HTERT RPE-1 (cell line): ENCODE data around the gene UPK3BL1.
"Not testable (repeated sequence)": the region's sequence is repeated elsewhere in the genome, so short reads cannot be mapped to it uniquely, and the experiment has no call there.

Experiments used
- in situ Hi-C: fragments of 300-500 bp; cut with MboI; formaldehyde crosslinking; loops from 4 replicates; pipeline ENCODE4 v1.14.3; 2020; ENCODE audit warnings: low sequenced_read_pairs

Gene UPK3BL1

GRCh38 chr7:102630622-102631021 is 12.0 kb downstream of the UPK3BL1 start:
- in situ Hi-C loops = not testable (repeated sequence)

GRCh38 chr7:102627271-102627904 is 15.2 kb downstream of the UPK3BL1 start:
- in situ Hi-C loops = not testable (repeated sequence)

GRCh38 chr7:102618122-102618521 is 24.5 kb downstream of the UPK3BL1 start:
- in situ Hi-C loops = not testable (repeated sequence)

- in situ Hi-C loops = not testable (repeated sequence)
Measured at GRCh38 chr7:102616507-102617125, 26.0 kb downstream of the UPK3BL1 start, which contains the start of gene RASA4. TSS of gene RASA4 (minus strand) at chr7:102616756. CDS start at chr7:102616689, 67 bp downstream.

GRCh38 chr7:102615930-102616329 is 26.7 kb downstream of the UPK3BL1 start:
- in situ Hi-C loops = not testable (repeated sequence)

- in situ Hi-C loops = not testable (repeated sequence)
Measured at GRCh38 chr7:102614873-102615272, 27.7 kb downstream of the UPK3BL1 start.

GRCh38 chr7:102614346-102614697 is 28.3 kb downstream of the UPK3BL1 start:
- in situ Hi-C loops = not testable (repeated sequence)

- in situ Hi-C loops = not testable (repeated sequence)
Measured at GRCh38 chr7:102613575-102614345, 28.8 kb downstream of the UPK3BL1 start.

GRCh38 chr7:102611675-102612325 is 30.8 kb downstream of the UPK3BL1 start:
- in situ Hi-C loops = not testable (repeated sequence)

- in situ Hi-C loops = not testable (repeated sequence)
Measured at GRCh38 chr7:102611013-102611674, 31.4 kb downstream of the UPK3BL1 start.

GRCh38 chr7:102610441-102610840 is 32.1 kb downstream of the UPK3BL1 start:
- in situ Hi-C loops = not testable (repeated sequence)

GRCh38 chr7:102609734-102610133 is 32.9 kb downstream of the UPK3BL1 start:
- in situ Hi-C loops = not testable (repeated sequence)

GRCh38 chr7:102606848-102607247 is 35.7 kb downstream of the UPK3BL1 start:
- in situ Hi-C loops = not testable (repeated sequence)

- in situ Hi-C loops = not testable (repeated sequence)
Measured at GRCh38 chr7:102604431-102605145, 38.0 kb downstream of the UPK3BL1 start.

GRCh38 chr7:102602317-102602716 is 40.3 kb downstream of the UPK3BL1 start:
- in situ Hi-C loops = not testable (repeated sequence)

GRCh38 chr7:102599699-102600098 is 42.9 kb downstream of the UPK3BL1 start:
- in situ Hi-C loops = not testable (repeated sequence)

- in situ Hi-C loops = not testable (repeated sequence)
Measured at GRCh38 chr7:102596036-102596435, 46.6 kb downstream of the UPK3BL1 start.

GRCh38 chr7:102593637-102594334 is 48.8 kb downstream of the UPK3BL1 start:
- in situ Hi-C loops = not testable (repeated sequence)

- in situ Hi-C loops = not testable (repeated sequence)
Measured at GRCh38 chr7:102592477-102593019, 50.0 kb downstream of the UPK3BL1 start.
